GM18507 (cell line): Measurements from ENCODE around the gene NAIP.
"Not testable (repeated sequence)": the region's sequence is repeated elsewhere in the genome, so short reads cannot be mapped to it uniquely, and the experiment has no call there.

Source experiments
- DNase-seq: peaks from one replicate; pipeline ENCODE4 v3.0.0; 2011; ENCODE audit warnings: low read depth; ENCODE audit not compliant: insufficient read length; ENCODE audit errors: extremely low spot score
- FAIRE-seq: peaks from 2 replicates; lab custom pipeline; 2011; peaks lifted over from hg19 to GRCh38; lab: Jason Lieb, UNC

Gene NAIP, protein sequence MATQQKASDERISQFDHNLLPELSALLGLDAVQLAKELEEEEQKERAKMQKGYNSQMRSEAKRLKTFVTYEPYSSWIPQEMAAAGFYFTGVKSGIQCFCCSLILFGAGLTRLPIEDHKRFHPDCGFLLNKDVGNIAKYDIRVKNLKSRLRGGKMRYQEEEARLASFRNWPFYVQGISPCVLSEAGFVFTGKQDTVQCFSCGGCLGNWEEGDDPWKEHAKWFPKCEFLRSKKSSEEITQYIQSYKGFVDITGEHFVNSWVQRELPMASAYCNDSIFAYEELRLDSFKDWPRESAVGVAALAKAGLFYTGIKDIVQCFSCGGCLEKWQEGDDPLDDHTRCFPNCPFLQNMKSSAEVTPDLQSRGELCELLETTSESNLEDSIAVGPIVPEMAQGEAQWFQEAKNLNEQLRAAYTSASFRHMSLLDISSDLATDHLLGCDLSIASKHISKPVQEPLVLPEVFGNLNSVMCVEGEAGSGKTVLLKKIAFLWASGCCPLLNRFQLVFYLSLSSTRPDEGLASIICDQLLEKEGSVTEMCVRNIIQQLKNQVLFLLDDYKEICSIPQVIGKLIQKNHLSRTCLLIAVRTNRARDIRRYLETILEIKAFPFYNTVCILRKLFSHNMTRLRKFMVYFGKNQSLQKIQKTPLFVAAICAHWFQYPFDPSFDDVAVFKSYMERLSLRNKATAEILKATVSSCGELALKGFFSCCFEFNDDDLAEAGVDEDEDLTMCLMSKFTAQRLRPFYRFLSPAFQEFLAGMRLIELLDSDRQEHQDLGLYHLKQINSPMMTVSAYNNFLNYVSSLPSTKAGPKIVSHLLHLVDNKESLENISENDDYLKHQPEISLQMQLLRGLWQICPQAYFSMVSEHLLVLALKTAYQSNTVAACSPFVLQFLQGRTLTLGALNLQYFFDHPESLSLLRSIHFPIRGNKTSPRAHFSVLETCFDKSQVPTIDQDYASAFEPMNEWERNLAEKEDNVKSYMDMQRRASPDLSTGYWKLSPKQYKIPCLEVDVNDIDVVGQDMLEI (N-terminal part only)

DNA sequence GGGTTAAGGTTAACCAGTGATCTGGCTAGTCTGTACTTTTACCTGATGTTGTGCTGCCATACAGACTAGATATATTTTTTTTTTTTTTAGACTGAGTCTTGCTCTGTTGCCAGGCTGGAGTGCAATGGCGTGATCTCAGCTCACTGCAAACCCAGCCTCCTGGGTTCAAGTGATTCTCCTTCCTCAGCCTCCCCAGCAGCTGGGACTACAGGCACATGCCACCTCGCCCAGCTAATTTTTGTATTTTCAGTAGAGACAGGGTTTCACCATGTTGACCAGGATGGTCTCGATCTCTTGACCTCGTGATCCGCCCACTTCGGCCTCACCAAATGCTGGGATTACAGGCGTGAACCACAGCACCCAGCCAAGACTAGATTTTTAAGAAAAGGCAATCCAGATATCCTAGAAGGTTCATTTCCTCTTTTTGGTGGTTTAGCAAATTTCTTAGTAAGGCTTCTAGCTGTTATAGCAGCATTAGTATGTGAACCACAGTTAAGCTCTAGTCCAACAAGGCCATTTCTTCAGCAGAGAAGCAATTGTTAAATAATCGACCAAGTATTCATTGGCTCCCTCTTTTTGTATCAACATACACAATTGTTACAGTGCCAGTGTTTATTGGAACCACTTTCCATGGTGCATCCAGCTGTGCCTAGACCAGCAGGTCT, at the start of gene NAIP:
TSS of gene NAIP (minus strand) at position 51 of the 665 bp plus-strand sequence. CDS start 12,424 bp downstream, outside the sequence.
- DNase-seq, FAIRE-seq: not testable (repeated sequence)

DNA sequence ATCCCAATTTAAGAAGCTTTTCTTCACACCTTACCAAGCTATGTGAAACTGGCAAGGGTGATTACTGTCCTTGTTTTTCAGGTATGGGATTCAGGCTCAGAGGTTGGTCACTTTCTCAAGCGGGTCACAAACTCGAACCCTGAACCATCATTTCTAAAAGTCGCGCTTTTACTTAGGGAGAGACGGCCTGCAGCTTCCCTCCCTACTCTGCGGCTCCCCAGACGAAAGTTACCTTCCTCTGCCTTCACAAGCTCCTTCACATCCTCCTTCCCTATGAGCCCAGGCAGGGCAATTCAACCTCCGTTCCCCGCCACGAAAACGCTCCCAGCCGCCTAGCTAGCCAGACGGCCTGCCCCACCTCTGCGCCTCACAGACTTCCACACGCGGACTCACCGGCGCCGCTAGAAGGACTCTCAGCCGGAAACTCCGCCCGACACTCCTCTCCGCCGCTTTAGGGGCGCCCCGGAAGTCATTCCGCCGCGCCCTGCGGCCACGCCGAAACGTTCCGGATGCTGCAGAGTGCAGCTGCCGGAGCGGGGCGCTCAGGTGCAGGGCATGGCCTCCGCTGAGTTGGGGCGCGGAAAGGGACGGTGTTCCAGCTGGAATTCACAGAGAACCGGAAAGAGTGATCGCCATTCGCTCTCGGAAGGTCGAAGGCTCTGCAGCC, 42.3 kb upstream of the NAIP start, which contains the start of gene GTF2H2:
TSS of gene GTF2H2 (minus strand) at position 415 of the 667 bp plus-strand sequence. CDS start 4,913 bp downstream, outside the sequence.
- DNase-seq = not testable (repeated sequence)

DNA sequence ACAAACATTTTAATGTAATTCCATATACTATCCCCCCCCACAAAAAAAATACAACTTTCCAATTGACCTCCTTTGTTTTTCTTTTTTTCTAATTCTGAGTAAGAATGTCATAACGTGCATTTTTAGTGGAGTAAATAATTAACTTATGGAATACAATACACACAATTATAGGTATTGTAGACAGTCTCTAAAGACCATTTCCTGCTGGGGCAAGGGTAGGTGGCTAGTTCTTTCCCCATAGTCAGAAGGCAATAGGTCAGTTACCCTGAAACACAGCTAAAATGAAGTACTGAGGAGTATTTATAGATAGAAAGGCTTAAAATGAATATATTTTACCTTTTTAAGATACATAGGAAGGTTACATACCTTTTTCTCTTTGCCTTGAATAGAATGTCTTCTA, 36.2 kb upstream of the NAIP start:
- not testable (repeated sequence) for DNase-seq, FAIRE-seq

More for the DNA sequence above, 42.3 kb upstream of the NAIP start, which contains the start of gene GTF2H2:
- FAIRE-seq = not testable (repeated sequence)

DNA sequence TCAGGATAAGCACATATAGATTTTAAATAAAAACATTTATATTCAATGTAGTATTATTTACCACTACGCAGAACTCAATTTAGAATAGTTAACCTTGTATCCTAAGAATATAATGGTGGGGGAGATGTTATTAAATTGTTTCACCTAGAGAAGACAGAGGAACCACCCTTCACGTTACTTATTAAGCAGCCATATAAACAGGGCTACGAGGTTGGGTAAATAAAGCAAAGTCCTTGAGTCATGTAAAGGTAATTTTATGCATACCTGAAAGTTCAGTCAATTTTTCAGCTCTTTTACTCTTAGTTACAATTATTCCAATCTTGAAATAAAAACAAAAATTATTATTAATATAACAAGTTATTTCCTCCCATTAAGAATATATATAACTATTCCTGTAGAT, 34.3 kb upstream of the NAIP start:
- not testable (repeated sequence) for FAIRE-seq

DNA sequence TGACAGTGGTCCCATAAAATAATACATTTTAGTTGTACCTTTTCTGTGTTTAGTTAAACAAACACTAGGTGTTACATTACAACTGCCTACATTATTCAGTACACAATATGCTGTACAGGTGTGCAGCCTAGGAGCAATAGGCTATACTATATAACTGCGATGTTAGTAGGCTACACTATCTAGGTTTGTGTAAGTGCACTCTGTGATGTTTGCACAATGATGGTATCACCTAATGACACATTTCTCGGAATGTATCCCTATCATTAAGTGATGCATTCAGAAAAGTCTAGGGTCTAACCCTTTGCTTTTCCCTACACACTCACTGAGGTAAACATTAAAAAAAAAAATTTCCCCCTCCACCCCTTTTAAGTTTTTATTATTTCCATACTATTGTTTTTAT, 19.7 kb upstream of the NAIP start:
- FAIRE-seq, DNase-seq: not testable (repeated sequence)

More for the DNA sequence above, 34.3 kb upstream of the NAIP start:
- DNase-seq = not testable (repeated sequence)

DNA sequence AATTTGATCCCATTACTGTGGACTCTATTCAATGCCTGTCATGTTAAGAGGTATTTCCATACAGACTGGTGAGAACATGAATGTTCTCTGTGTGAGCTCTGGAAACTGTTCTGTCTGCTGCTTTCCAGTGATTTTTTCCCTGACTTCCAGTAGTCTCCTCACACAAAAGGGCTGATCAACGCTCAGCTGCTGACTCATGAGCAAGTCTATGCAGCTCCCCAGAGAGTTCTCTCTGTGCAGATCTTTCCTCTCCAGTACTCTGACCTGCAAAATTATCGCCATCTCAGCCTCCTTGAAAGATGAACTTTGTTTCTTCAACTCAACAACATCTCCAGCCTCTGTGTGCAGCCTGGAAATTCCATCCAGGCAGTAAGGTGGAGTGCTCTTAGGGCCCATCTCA, 19.0 kb upstream of the NAIP start:
- not testable (repeated sequence) for DNase-seq, FAIRE-seq

DNA sequence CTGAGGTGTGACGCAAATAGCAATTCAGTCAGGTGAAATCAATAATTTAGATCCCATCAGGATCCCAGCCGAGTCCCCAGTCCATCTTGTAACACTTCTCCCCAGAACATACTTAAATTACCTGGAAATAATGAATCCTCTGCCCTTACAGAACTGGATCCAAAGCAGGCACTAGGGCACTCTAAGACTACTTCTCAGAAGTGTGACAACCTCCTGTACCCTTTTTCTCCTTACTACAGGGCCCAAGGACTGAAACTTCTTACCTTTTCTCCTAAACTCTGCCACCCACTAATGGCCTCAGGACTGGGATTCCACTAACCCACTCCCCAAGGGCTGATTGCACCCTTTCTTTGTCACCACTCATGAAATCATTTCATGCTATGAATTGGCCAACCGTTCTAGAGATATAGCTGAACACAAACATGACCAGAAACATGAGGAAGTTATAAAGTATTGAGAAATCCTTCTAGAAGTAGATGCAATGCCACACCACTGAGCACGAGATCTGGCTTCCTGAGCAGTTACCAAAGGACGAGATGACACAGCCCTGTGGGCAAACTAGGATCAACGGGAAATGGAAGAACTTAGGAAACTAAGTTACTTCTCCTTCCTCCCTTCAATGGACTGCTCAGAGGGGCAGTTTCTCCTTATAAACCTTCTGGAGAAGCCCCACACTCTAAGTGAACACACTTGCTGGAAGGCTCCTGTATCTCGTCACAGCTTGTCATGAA, 6.1 kb upstream of the NAIP start:
- DNase-seq, FAIRE-seq: not testable (repeated sequence)

DNA sequence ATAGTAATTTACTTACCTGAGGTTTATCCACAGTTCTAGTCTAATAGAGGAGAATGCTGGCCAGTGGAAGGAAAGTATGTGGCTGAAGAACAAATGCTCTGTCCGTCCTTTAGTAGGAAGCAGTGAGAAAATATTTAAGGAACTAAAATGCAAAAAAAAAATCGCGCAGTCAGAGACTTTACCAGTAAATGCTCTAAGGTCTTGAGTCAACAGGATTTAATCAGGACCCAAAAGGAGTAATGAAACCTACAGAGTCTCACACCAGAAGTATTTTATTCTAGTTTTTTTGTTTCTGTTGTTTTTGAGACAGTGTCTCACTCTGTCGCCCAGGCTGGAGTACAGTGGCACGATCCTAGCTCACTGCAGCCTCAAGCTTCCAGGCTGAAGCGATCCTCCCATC, 4.5 kb downstream of the NAIP start:
- DNase-seq, FAIRE-seq: not testable (repeated sequence)

DNA sequence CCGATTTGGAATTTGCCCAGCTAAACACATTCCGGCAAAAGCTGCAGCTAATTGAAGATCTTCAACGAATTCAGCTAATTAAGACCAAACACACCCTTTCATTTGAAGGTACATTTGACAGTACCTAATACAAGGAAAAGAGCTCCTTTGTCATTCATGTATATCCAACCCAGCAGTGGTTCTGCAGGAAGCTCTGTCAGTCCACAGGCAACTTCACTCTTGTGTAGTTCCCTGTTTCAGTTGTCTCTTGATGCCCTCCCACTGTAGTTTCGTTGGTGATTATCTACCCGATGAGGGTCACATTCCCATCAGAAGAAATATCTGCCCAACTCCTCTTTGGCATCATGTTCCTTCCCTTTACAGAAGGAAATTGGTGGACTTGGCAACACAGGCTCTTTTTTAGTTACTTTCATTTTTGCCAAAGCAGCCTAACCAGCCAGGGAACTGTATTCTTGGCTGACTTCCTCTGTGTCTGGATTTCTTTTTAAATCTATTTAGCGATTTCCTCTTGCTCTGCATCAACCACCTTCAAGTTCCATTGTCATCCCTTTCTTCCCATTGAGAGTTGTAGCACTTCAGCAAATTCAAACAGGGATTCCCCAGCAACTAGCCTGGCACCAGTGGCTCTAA, 6.6 kb downstream of the NAIP start:
- not testable (repeated sequence) for FAIRE-seq, DNase-seq

DNA sequence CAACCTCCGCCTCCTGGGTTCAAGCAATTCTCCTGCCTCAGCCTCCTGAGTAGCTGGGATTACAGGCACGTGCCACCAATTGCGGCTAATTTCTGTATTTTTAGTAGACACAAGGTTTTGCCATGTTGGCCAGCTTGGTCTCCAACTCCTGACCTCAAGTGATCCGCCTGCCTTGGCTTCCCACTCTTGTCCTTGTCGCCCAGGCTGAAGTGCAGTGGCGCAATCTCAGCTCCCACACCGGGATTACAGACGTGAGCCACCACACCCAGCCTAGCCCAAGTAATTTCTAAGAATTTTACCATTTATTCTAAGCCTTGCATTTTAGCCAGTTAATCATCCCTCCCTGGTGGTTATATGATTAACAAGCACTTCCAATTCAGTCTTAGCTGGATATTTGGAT, 11.0 kb downstream of the NAIP start:
- DNase-seq (no peak), FAIRE-seq (no peak)

DNA sequence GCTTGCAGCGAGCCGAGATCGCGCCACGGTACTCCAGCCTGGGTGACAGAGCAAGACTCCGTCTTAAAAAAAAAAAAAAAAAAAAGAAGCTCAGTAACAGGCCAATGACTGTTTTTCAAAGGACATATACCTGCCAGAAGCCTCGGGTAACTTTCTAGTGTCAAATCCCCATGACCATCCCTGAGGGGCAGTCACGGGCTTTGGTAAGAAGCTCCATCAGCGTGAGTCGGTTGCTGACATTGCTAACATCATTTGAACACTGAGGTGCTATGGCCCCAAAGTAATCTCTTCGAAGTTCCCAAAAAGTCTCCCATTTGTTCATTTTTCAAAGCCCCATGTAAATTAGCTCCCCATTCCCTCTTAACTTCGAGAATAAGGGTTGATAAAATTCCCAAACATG, 11.6 kb downstream of the NAIP start:
- FAIRE-seq (no peak), DNase-seq (no peak)

DNA sequence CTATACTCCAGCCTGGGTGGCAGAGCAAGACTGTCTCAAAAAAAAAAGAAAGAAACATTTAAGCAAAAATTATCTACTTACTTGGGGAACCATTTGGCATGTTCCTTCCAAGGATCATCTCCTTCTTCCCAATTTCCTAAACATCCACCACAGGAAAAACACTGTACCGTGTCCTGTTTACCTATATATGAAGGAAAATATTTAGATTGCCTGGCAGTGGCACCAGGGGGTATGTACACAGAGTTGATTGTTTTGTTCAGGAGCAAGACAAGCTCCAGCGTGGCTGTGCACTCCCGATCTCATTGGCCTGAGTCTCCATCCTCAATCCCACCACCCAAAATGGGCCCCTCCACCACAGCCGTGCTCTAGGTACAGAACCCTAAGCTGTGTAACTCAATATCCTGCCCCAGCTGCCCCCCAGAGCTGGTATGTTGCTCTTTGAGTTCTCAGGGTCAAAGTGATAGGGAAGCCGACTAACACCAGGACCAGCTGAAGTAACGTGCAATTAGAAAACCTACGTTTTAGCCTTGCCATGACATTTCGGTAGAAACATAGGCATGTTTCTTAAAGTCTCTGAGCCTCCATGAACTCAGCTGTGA, 13.8 kb downstream of the NAIP start:
- FAIRE-seq = no peak
- no peak for DNase-seq

DNA sequence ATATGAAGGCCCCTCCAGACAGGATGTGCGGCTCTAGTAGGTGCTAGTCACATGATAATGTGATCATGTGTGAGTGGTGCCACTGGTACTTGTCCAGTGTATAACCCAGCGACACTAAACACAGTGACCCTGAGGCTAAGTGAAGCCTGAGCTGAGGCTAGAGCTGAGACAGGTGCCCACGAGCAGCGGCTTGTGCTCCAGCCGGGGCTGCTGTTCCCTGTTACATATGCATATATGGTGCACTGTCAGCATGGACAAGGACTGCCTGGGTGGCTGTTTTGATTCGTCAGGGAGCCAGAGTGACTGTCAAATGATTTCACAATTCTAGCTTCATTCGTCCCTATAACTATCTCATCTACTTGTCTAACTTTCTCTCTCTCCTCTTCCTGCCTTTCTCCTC, 18.2 kb downstream of the NAIP start:
- DNase-seq, FAIRE-seq: not testable (repeated sequence)

DNA sequence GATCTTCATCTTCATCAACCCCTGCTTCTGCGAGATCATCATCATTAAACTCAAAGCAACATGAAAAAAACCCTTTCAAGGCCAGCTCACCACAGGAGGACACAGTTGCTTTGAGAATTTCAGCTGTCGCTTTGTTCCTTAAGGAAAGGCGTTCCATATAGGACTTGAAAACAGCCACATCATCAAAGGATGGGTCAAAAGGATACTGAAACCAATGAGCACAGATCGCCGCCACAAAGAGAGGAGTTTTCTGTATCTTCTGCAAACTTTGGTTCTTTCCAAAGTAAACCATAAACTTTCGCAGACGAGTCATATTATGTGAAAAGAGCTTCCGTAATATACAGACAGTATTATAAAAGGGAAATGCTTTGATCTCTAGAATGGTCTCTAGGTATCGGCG, 40.3 kb downstream of the NAIP start:
- DNase-seq, FAIRE-seq: not testable (repeated sequence)

DNA sequence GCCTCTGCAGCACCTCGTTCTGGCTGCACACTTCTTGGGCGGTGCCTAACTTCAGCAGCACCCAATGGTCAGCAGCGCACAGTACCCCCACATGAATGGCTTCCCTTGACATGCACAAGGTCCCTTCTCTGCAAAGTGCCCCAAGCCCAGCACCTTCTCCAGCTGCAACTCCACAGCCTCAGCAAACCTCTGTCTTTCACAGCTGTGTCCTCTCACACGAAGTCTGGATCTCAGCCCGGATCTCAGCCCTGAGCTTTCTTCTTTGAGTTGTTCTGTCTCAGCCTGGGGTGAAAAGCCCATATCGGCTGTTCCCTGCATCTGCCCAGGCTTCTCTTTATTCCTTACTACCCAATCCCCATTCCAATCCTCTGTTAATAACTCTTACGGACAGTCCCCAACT, 57.9 kb downstream of the NAIP start:
- not testable (repeated sequence) for DNase-seq, FAIRE-seq

DNA sequence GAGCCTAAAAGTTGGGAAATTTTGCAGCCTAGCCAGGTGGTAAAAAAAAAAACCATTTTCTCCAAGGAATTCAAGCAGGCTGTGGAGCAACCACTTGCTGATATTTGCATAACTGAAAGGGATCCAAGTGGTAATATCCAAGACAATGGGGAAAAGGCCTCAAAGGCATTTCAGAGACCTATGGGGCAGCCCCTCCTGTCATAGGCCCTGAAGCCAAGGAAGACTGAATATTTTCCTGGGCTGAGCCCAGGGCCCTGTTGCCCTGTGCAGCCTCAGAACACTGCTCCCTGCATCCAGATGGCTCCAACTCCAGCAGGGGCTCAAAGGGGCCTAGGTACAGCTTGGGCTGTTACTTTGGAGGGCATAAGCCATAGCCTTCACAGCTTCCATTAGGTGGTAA, 60.6 kb downstream of the NAIP start:
- DNase-seq, FAIRE-seq: not testable (repeated sequence)

DNA sequence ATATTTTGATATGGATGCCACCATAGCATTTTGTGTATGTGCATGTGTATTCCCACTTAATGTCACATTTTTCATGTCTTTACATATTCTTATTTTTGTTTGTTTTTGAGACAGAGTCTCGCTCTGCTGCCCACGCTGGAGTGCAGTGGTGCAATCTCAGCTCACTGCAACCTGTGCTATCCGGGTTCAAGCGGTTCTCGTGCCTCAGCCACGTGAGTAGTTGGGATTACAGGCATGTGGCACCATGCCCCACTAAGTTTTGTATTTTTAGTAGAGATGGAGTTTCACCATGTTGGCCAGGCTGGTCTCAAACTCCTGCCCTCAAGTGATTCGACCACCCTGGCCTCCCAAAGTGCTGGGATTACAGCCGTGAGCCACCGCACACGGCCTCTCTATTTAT, 72.1 kb downstream of the NAIP start:
- DNase-seq, FAIRE-seq: not testable (repeated sequence)
